SU-DHL-6 (cell line): ENCODE measurements around the gene CHTOP.

Source experiments
- CTCF ChIP-seq: fragments of 200-600 bp; sonication (generic); IDR thresholded peaks from one replicate; pipeline ENCODE4 v1.5.1; 2017; ENCODE audit warnings: antibody characterized with exemption, mild to moderate bottlenecking, low read length, moderate library complexity; ENCODE audit not compliant: insufficient read depth, poor library complexity, severe bottlenecking
- EZH2phosphoT487 ChIP-seq: fragments of 200-600 bp; sonication (generic), shearing (Covaris generic); conservative IDR thresholded peaks from 2 replicates; pipeline ENCODE4 v1.6.1; 2018; ENCODE audit warnings: mild to moderate bottlenecking, antibody characterized with exemption, low read length, moderate library complexity, mixed read lengths

- TF ChIP-seq CTCF: no peak
- TF ChIP-seq EZH2phosphoT487: no peak
Measured at GRCh38 chr1:153608089-153608682, 25.7 kb upstream of the CHTOP start.
